Measurements from ENCODE around the gene SHANK3.

SHANK3 gene

DNA sequence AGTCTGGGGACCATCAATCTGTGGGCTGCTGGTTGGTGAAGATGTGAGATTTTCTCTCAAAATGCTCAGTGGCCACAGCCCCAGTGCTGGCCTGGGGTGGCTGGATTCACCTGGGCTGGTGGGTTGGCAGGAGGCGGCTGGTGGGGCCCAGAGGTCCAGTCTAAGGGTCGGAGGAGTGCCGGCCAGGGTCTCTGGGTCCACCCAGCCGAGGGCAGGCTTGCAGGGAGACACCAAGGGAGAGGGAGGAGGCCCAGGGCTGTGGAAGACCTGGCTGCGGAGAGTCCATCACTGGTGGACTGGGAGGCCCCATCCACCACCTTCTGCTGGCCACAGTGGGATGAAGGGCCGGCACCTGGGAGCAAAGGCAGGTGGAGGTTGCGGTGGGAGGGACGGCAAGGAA lies 582 bp upstream of the SHANK3 start:
- H3K9me3 ChIP-seq, result no peaks in the 10 kb centered on the region
- no peak overlapping the region for H3K4me3 ChIP-seq (ENCODE audit: low read depth in 1 of 2, low read length in 1 of 2)
- H3K27ac ChIP-seq, result no peak overlapping the region
- H3K36me3 ChIP-seq, result no peaks in the 10 kb centered on the region
- TF ChIP-seq, protein P1, sequence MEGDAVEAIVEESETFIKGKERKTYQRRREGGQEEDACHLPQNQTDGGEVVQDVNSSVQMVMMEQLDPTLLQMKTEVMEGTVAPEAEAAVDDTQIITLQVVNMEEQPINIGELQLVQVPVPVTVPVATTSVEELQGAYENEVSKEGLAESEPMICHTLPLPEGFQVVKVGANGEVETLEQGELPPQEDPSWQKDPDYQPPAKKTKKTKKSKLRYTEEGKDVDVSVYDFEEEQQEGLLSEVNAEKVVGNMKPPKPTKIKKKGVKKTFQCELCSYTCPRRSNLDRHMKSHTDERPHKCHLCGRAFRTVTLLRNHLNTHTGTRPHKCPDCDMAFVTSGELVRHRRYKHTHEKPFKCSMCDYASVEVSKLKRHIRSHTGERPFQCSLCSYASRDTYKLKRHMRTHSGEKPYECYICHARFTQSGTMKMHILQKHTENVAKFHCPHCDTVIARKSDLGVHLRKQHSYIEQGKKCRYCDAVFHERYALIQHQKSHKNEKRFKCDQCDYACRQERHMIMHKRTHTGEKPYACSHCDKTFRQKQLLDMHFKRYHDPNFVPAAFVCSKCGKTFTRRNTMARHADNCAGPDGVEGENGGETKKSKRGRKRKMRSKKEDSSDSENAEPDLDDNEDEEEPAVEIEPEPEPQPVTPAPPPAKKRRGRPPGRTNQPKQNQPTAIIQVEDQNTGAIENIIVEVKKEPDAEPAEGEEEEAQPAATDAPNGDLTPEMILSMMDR (IDR thresholded peaks at IDR 0.05), result no peak
- H3K27me3 ChIP-seq, result peaks cover 81% of the 10 kb centered on the region
- H3K4me1 ChIP-seq (ENCODE audit: control insufficient read depth in 1 of 2, insufficient read depth in 1 of 2, low read depth in 1 of 2, low read length in 1 of 2), result peaks cover 0 to 6% of the 10 kb centered on the region in 2 experiments

DNA sequence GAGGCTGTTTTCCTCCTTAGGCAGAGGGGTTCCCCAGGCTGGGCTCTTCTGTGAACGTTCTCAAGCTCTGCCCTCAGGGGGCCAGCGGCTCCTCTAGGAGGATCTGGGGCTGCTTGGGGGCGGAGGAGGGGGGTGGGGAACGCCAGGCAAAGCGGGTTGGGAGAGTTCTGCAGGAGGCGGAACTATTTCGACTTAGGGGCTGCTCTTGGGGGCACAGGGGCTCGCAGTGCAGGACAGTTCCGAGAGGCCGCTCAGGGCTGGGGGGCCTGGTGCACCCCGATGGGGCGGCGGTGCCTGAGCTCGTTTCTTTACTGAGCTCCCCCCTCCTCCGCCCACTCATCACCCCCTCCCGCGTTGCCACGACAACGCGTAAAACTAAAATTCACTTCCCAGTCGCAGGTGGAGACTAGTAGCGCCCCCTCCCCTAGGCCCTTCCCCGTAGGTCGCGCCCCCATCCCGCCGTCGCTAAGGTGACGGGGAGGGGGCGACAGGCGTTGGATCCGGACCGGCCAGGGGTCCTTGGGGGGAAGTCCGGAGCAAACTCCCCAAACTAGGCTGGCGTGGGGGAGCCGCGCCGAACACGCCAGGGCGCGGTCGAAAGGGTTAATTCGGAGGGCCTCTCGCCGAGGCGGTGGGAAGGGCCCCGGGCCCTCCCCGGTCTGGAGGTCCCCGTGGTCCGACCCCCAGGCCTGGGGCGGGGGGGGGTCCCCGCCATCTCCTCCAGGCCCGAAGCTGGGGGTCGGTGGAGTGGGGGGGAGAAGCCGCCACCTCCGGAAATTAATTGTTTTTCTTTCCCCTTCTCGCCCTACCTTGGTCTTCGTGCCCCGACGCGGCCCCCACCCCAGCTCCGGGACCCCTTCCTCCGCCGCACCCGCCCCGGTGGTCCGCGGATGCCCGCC lies 857 bp downstream of the SHANK3 start:
- Histone ChIP-seq H3K4me1 (ENCODE audit: control insufficient read depth in 1 of 2, insufficient read depth in 1 of 2, low read depth in 1 of 2, low read length in 1 of 2) (peaks cover 0 to 6% of the 10 kb centered on the region in 2 experiments), H3K27ac (no peak overlapping the region), H3K9me3 (no peaks in the 10 kb centered on the region), H3K4me3 (ENCODE audit: low read depth in 1 of 2, low read length in 1 of 2) (no peak overlapping the region), H3K36me3 (no peaks in the 10 kb centered on the region), H3K27me3 (peaks cover 79% of the 10 kb centered on the region)
- TF ChIP-seq, protein P1 (IDR thresholded peaks at IDR 0.05), result no peak

DNA sequence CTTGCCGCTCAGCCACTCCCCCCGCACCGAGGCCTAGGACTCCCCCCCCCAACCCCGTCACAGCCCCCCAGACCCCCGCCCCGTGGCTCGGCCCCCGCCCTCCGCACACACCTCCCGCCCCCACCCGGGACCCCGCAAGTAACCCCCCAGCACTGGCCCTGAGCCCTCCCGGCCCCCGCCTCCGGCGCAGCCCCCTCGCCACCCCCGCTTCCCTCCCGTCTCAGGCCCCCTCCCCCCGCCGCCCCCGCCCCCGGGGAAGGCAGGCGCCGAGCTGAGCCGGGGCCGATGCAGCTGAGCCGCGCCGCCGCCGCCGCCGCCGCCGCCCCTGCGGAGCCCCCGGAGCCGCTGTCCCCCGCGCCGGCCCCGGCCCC lies 1.5 kb downstream of the SHANK3 start:
- TF ChIP-seq, protein P1 (IDR thresholded peaks at IDR 0.05), result no peak
- Histone ChIP-seq H3K36me3 (no peaks in the 10 kb centered on the region), H3K27ac (no peak overlapping the region), H3K4me1 (ENCODE audit: control insufficient read depth in 1 of 2, insufficient read depth in 1 of 2, low read depth in 1 of 2, low read length in 1 of 2) (peaks cover 0 to 6% of the 10 kb centered on the region in 2 experiments), H3K4me3 (ENCODE audit: low read depth in 1 of 2, low read length in 1 of 2) (no peak overlapping the region), H3K27me3 (peaks cover 73% of the 10 kb centered on the region), H3K9me3 (no peaks in the 10 kb centered on the region)

DNA sequence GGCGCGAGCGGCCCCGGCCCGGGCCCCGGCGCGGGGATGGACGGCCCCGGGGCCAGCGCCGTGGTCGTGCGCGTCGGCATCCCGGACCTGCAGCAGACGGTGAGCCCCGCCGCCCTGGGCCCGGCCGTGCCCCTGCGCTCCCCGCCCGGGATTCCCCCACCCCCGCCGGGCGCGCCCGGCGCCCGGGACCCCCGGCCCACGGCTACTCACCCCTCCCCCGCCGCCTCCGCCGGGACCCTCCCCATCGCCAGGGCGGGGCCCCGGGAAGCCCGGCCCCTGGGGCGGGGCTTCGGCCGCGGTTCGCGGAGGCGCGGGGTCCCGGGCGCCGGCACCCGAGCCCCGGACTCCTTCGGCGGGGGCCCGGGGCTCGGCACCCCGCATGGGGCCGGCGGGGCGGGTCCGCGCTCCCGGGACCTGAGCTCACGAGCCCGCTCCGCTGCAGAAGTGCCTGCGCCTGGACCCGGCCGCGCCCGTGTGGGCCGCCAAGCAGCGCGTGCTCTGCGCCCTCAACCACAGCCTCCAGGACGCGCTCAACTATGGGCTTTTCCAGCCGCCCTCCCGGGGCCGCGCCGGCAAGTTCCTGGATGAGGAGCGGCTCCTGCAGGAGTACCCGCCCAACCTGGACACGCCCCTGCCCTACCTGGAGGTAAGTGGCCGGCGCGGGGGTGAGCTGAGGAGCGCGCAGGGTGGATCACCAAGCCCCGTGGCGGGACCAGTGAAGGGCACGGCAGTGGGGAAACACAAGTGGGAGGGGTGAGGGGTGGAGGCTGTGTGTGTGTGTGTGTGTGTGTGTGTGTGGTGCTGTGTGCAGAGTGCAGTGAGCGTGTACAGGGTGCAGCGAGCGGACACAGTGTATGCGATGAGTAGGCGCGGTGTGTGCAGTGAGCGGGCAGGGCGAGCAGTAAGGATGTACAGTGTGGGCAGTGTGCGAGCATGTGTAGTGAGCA lies 2.3 kb downstream of the SHANK3 start:
- no peaks in the 10 kb centered on the region for H3K36me3 ChIP-seq
- peaks cover 71% of the 10 kb centered on the region for H3K27me3 ChIP-seq
- H3K9me3 ChIP-seq, result no peaks in the 10 kb centered on the region
- H3K27ac ChIP-seq, result no peak overlapping the region
- peaks cover 0 to 6% of the 10 kb centered on the region in 2 experiments for H3K4me1 ChIP-seq (ENCODE audit: control insufficient read depth in 1 of 2, insufficient read depth in 1 of 2, low read depth in 1 of 2, low read length in 1 of 2)
- TF ChIP-seq, protein P1 (IDR thresholded peaks at IDR 0.05), result no peak
- H3K4me3 ChIP-seq (ENCODE audit: low read depth in 1 of 2, low read length in 1 of 2), result no peak overlapping the region

DNA sequence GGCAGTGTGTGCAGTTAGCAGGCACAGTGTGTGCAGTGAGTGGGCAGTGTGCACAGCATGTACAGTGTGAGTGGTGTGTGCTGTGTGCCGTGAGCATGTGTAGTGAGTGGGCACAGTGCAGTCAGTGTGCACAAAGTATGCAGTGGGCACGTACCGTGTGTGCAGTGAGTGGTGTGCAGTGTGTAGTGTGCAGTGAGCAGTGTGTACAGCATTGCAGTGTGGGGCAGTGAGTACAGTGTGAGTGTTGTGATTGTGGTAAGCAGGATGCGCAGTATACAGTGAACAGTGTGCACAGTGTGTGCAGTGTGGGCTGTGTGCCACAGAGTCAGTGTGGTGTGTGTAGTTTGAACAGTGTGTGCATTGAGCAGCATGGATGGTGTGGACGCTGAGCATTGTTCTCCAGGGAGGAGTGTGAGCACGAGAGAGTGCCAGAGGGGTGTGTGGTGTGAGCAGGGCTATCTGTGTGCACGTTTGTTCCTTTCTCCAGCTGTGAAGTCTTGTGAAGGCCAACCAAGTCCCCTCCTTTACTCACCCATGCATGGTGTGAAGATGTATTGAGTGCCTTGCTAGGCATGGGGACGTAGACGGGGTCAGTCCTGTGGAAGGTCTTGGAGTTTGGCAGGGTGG lies 3.0 kb downstream of the SHANK3 start:
- peaks cover 66% of the 10 kb centered on the region for H3K27me3 ChIP-seq
- peaks cover 0 to 6% of the 10 kb centered on the region in 2 experiments for H3K4me1 ChIP-seq (ENCODE audit: control insufficient read depth in 1 of 2, insufficient read depth in 1 of 2, low read depth in 1 of 2, low read length in 1 of 2)
- H3K36me3 ChIP-seq, result no peaks in the 10 kb centered on the region

More for the DNA sequence above, 3.0 kb downstream of the SHANK3 start:
- Histone ChIP-seq H3K27ac (no peak overlapping the region), H3K4me3 (ENCODE audit: low read depth in 1 of 2, low read length in 1 of 2) (no peak overlapping the region), H3K9me3 (no peaks in the 10 kb centered on the region)
- TF ChIP-seq, protein P1 (IDR thresholded peaks at IDR 0.05), result no peak

Data from neutrophil (primary cell).